ENCODE data around the gene ANO4.

- TF ChIP-seq CTCF (IDR thresholded peaks at IDR 0.05; ENCODE audit: control extremely low read depth in 1 of 3, insufficient read depth in 1 of 3, low read depth in 1 of 3, low read length in 3 of 3) (no peak), POLR2A (IDR thresholded peaks at IDR 0.05; ENCODE audit: control extremely low read depth in 1 of 2, low read depth in 2 of 2, low read length in 2 of 2) (no peak), CHD2 (IDR thresholded peaks at IDR 0.05; ENCODE audit: low read length) (no peak), BRCA1 (IDR thresholded peaks at IDR 0.05; ENCODE audit: low read depth, low read length) (no peak)
Measured at GRCh38 chr12:101027200-101027599, 232.6 kb downstream of the ANO4 start.
